ENCODE data around the gene CELF2. TPM values are rescaled to one million over a fixed set of nuclear protein-coding genes. Genes with fewer than 3 reads are reported as not detected.

Gene CELF2
- total RNA-seq, 1 experiment from 2014 or later: 0.27 TPM

DNA sequence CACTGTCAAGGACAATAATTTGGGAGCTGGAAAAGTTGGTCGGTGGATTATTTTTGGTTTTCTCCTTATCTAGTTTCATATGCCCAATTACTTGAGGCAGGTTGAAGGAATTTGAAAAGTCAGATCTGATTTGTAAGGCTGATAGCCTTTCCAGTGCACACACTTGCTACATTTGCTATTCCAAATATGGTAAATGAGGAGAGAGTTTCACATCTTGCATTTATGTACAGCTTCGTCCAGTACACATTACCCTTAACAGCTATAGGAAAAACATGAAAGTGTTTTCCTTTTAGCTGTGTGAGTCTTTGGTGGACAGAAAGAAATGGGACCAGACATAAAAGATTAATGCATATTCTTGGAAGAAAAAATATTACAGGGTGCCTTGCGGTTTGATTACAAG lies 201.8 kb downstream of the CELF2 start:
- no peaks in the 10 kb centered on the region for H3K36me3 ChIP-seq (ENCODE audit: control insufficient read depth, insufficient read depth, low read length)
- no peaks in the 10 kb centered on the region for H3K9me3 ChIP-seq
- H3K36me3 Mint-ChIP-seq (ENCODE audit: insufficient read depth, unreplicated experiment): no peaks in the 10 kb centered on the region
- H3K27ac Mint-ChIP-seq (ENCODE audit: unreplicated experiment): no peak overlapping the region
- ChIA-PET POLR2A (no interaction called here), CTCF (no interaction called here)
- no peak overlapping the region for H3K4me3 Mint-ChIP-seq (ENCODE audit: unreplicated experiment)
- intact Hi-C loops (cut with micrococcal nuclease; ENCODE audit: unreplicated experiment): no loop called here
- no peaks in the 10 kb centered on the region for H3K4me1 Mint-ChIP-seq (ENCODE audit: low read depth, unreplicated experiment)
- H3K4me3 ChIP-seq (ENCODE audit: low read depth, low read length): no peak overlapping the region
- H3K27me3 Mint-ChIP-seq (ENCODE audit: insufficient read depth, unreplicated experiment): peaks cover 33% of the 10 kb centered on the region
- DNase-seq: no peak
- no peaks in the 10 kb centered on the region for H3K4me1 ChIP-seq
- TF ChIP-seq, protein P1, sequence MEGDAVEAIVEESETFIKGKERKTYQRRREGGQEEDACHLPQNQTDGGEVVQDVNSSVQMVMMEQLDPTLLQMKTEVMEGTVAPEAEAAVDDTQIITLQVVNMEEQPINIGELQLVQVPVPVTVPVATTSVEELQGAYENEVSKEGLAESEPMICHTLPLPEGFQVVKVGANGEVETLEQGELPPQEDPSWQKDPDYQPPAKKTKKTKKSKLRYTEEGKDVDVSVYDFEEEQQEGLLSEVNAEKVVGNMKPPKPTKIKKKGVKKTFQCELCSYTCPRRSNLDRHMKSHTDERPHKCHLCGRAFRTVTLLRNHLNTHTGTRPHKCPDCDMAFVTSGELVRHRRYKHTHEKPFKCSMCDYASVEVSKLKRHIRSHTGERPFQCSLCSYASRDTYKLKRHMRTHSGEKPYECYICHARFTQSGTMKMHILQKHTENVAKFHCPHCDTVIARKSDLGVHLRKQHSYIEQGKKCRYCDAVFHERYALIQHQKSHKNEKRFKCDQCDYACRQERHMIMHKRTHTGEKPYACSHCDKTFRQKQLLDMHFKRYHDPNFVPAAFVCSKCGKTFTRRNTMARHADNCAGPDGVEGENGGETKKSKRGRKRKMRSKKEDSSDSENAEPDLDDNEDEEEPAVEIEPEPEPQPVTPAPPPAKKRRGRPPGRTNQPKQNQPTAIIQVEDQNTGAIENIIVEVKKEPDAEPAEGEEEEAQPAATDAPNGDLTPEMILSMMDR (IDR thresholded peaks at IDR 0.05; ENCODE audit: insufficient read depth in 1 of 2, low read depth in 1 of 2, low read length in 1 of 2, severe bottlenecking in 1 of 2, unreplicated experiment in 1 of 2): no peak
- no TSS peak for BruUV-seq (replicated peaks)
- no peaks in the 10 kb centered on the region for H3K9me3 Mint-ChIP-seq (ENCODE audit: unreplicated experiment)
- H3K27me3 ChIP-seq (replicated peaks; ENCODE audit: control insufficient read depth, insufficient read depth, low read length): no peaks in the 10 kb centered on the region; the same call in 1 of the 2 replicates

DNA sequence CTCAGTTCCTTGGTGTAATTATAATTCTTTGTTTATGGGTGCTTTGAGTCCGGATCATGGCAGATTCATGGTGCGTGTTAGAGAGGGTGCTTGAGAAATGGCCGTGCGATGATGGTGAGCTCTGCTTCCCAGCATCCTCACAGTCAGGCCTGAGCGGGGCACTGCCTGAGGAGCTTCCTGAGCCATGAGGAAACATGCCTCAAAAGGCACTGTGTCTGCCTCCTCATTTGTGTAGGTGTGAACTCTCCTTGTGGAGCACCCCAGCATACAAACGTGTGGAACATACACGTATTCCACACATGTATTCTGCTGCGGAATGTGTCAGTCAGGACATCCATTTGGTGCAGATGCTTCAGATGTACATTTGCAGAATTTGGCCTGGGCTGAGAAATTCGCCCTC lies 205.4 kb downstream of the CELF2 start:
- no peak overlapping the region for H3K4me3 ChIP-seq (ENCODE audit: low read depth, low read length)
- H3K4me3 Mint-ChIP-seq (ENCODE audit: unreplicated experiment): no peak overlapping the region
- CTCF ChIA-PET: no interaction called here
- TF ChIP-seq, protein P1 (IDR thresholded peaks at IDR 0.05; ENCODE audit: insufficient read depth in 1 of 2, low read depth in 1 of 2, low read length in 1 of 2, severe bottlenecking in 1 of 2, unreplicated experiment in 1 of 2): no peak
- no peaks in the 10 kb centered on the region for H3K36me3 Mint-ChIP-seq (ENCODE audit: insufficient read depth, unreplicated experiment)
- no TSS peak for BruUV-seq (replicated peaks)
- no peaks in the 10 kb centered on the region for H3K4me1 Mint-ChIP-seq (ENCODE audit: low read depth, unreplicated experiment)
- POLR2A ChIA-PET: no interaction called here
- H3K9me3 Mint-ChIP-seq (ENCODE audit: unreplicated experiment): no peaks in the 10 kb centered on the region
- intact Hi-C loops (cut with micrococcal nuclease; ENCODE audit: unreplicated experiment): no loop called here
- H3K27me3 Mint-ChIP-seq (ENCODE audit: insufficient read depth, unreplicated experiment): peaks cover 25% of the 10 kb centered on the region
- H3K27ac Mint-ChIP-seq (ENCODE audit: unreplicated experiment): no peak overlapping the region
- no peaks in the 10 kb centered on the region for H3K9me3 ChIP-seq
- DNase-seq: no peak
- H3K36me3 ChIP-seq (ENCODE audit: control insufficient read depth, insufficient read depth, low read length): no peaks in the 10 kb centered on the region
- peaks cover 3% of the 10 kb centered on the region for H3K27me3 ChIP-seq (replicated peaks; ENCODE audit: control insufficient read depth, insufficient read depth, low read length)
- H3K4me1 ChIP-seq: no peaks in the 10 kb centered on the region

DNA sequence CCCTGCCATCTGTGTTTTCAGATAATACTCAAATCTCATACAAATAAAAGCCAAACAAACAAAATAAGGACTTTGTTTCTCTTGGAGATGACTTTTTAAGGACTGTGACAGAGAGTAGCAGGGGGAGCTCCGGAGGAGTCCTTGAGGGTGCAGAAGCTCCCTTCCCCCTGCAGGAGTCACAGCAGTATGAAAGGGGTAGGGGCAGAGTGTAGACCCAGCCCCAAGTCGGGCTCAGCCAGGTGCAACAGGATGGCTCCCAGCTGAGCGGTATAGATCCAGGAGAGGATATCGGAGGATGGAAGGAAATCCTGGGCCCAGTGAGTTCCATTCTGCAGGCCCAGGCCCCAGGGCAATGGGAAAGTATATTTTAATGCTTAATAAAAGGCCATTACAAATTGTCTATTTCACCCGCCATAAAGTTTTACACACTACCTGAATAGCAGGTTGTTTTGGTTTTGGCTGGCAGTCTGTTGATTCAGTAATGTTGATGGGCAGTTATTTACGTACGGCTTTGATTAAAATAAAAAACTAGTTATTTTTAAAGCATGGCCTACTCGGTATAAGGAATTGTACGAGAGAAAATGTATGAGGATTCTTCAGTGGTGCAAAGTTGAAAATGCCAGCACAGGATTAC lies 206.0 kb downstream of the CELF2 start:
- no peak overlapping the region for H3K27ac Mint-ChIP-seq (ENCODE audit: unreplicated experiment)
- BruUV-seq (replicated peaks): no TSS peak
- H3K36me3 Mint-ChIP-seq (ENCODE audit: insufficient read depth, unreplicated experiment): no peaks in the 10 kb centered on the region
- H3K27me3 Mint-ChIP-seq (ENCODE audit: insufficient read depth, unreplicated experiment): peaks cover 21% of the 10 kb centered on the region
- H3K4me3 Mint-ChIP-seq (ENCODE audit: unreplicated experiment): no peak overlapping the region
- Histone ChIP-seq H3K9me3 (no peaks in the 10 kb centered on the region), H3K4me3 (ENCODE audit: low read depth, low read length) (no peak overlapping the region), H3K4me1 (no peaks in the 10 kb centered on the region), H3K36me3 (ENCODE audit: control insufficient read depth, insufficient read depth, low read length) (no peaks in the 10 kb centered on the region), H3K27me3 (replicated peaks; ENCODE audit: control insufficient read depth, insufficient read depth, low read length) (peaks cover 3% of the 10 kb centered on the region)
- H3K9me3 Mint-ChIP-seq (ENCODE audit: unreplicated experiment): no peaks in the 10 kb centered on the region
- TF ChIP-seq, protein P1 (IDR thresholded peaks at IDR 0.05; ENCODE audit: insufficient read depth in 1 of 2, low read depth in 1 of 2, low read length in 1 of 2, severe bottlenecking in 1 of 2, unreplicated experiment in 1 of 2): no peak
- ChIA-PET CTCF (no interaction called here), POLR2A (no interaction called here)
- DNase-seq: no peak
- intact Hi-C loops (cut with micrococcal nuclease; ENCODE audit: unreplicated experiment): no loop called here
- no peaks in the 10 kb centered on the region for H3K4me1 Mint-ChIP-seq (ENCODE audit: low read depth, unreplicated experiment)
